ENCODE data around the gene CBY3. TPM values are rescaled to one million over a fixed set of nuclear protein-coding genes. Genes with fewer than 3 reads are reported as not detected.

CBY3 gene
- total and polyA plus RNA-seq, 2 of the 4 experiments (the other 2 are of a cell fraction): 0.18 TPM; not detected in 1

GRCh38 chr5:179679014-179679674, 1.7 kb downstream of the CBY3 start:
- peak overlapping the region; percentile 20; the same call in 1 of the 2 replicates for H3K27ac ChIP-seq (ENCODE audit: insufficient read depth, low read length)

More at GRCh38 chr5:179679014-179679674, 1.7 kb downstream of the CBY3 start:
- H4K5ac ChIP-seq (ENCODE audit: low read depth, low read length): peak overlapping the region; percentile 89
- H4K91ac ChIP-seq (ENCODE audit: insufficient read depth, low read depth, low read length): peak overlapping the region; percentile 47; the same call in 1 of the 2 replicates
- H3K4me1 ChIP-seq (ENCODE audit: control insufficient read depth, insufficient read depth, low read length): peaks cover 4% of the 10 kb centered on the region
- dilution Hi-C loops (cut with HindIII; ENCODE audit: low sequenced_read_pairs, unreplicated experiment) (no loop called here), in situ Hi-C loops (cut with MboI; ENCODE audit: low sequenced_read_pairs) (no loop called here), intact Hi-C loops (cut with micrococcal nuclease) (no loop called here)
- peaks cover 8 to 31% of the 10 kb centered on the region in 2 experiments for H3K79me1 ChIP-seq (ENCODE audit: low read depth in 1 of 2, low read length in 2 of 2)
- no peaks in the 10 kb centered on the region for H3K27me3 ChIP-seq (ENCODE audit: control insufficient read depth, insufficient read depth, low read length)
- peak overlapping the region; percentile 93 for H2AK5ac ChIP-seq (ENCODE audit: low read depth, low read length)
- ATAC-seq (ENCODE audit: low read depth) (no peak), DNase-seq (peak; percentile 40)
- 0 out of 2 replicates have a peak, but pooled peaks cover 5% of the 10 kb centered on the region for H3K9me1 ChIP-seq (ENCODE audit: insufficient read depth, low read length)
- H2BK5ac ChIP-seq (ENCODE audit: low read depth, low read length, poor library complexity, severe bottlenecking): peak overlapping the region; percentile 34
- BruUV-seq (replicated peaks): no TSS peak
- TF ChIP-seq CTCF (conservative IDR thresholded peaks at IDR 0.05; ENCODE audit: low read depth, low read length): peak; percentile 27
- no peak for TF ChIP-seq POLR2A (IDR thresholded peaks at IDR 0.05; ENCODE audit: low read depth, low read length)
- H3K4me3 ChIP-seq (ENCODE audit: insufficient read depth, low read depth, low read length): peak overlapping the region; percentile 69
- no peak overlapping the region for H2BK15ac ChIP-seq (ENCODE audit: low read depth, low read length)
- no peak overlapping the region for H3K18ac ChIP-seq (ENCODE audit: low read depth, low read length)
- H3K14ac ChIP-seq (replicated peaks; ENCODE audit: low read depth, low read length): 0 out of 2 replicates have a peak overlapping the region, but pooled peaks have one; percentile 10
- 21% methylated on average over 16 of the region's 41 CpGs; no CpG with 5 or more reads in 1 of the 2 experiments for WGBS, 2 experiments (ENCODE audit: extremely low coverage in 2 of 2, insufficient read length in 1 of 2)
- H2BK20ac ChIP-seq (ENCODE audit: low read depth, low read length): no peak overlapping the region
- peak overlapping the region; percentile 44 for H3K4ac ChIP-seq (ENCODE audit: low read depth, low read length)
- no peaks in the 10 kb centered on the region for H3K9me3 ChIP-seq (ENCODE audit: control insufficient read depth, insufficient read depth, low read length)
- CTCF ChIA-PET: no interaction called here
- H3K23ac ChIP-seq (ENCODE audit: low read depth, low read length): 0 out of 2 replicates have a peak overlapping the region, but pooled peaks have one; percentile 71
- H3K9ac ChIP-seq (ENCODE audit: low read depth, low read length): peak overlapping the region; percentile 50
- peak overlapping the region; percentile 96 to 97 for H4K8ac ChIP-seq (ENCODE audit: low read depth in 2 of 2, low read length in 2 of 2)
- POLR2A ChIA-PET (ENCODE audit: unreplicated experiment): no interaction called here
- peak overlapping the region; percentile 100 for H2AFZ ChIP-seq (replicated peaks; ENCODE audit: low read length, poor library complexity)
- peak overlapping the region; percentile 91 for H3K4me2 ChIP-seq (ENCODE audit: low read depth, low read length)
- no peak overlapping the region for H3K56ac ChIP-seq (ENCODE audit: extremely low read depth, insufficient read depth, low read length)
- H3K36me3 ChIP-seq (ENCODE audit: control insufficient read depth, insufficient read depth, low read length): no peaks in the 10 kb centered on the region
- no peaks in the 10 kb centered on the region for H4K20me1 ChIP-seq (ENCODE audit: insufficient read depth, low read length)
- peak overlapping the region; percentile 92 for H2AK9ac ChIP-seq (replicated peaks; ENCODE audit: low read depth, low read length, poor library complexity)
- H2BK120ac ChIP-seq (ENCODE audit: low read depth, low read length): 0 out of 2 replicates have a peak overlapping the region, but pooled peaks have one; percentile 22
